Thyroid gland (tissue), 4 donors: ENCODE data around the gene BOK. TPM values are rescaled to one million over a fixed set of nuclear protein-coding genes. Genes with fewer than 3 reads are reported as not detected.

ENCODE experiments used
- DNase-seq, 2 donors: peaks; one replicate each; pipeline ENCODE4 v3.0.0-alpha.2; 2019
- H3K27ac ChIP-seq, 3 donors: fragments of 200-600 bp; sonication (generic); 1 replicate in 2 of 3; 2 replicates in 1 of 3; pipeline ENCODE4 v1.5.1; 2016 to 2019; ENCODE audit warnings: mild to moderate bottlenecking in 1 of 3, moderate library complexity in 1 of 3
- H3K27me3 ChIP-seq: fragments of 200-600 bp; sonication (generic); one replicate; pipeline ENCODE4 v1.5.1; 2019
- H3K36me3 ChIP-seq, 2 donors: fragments of 200-600 bp; sonication (generic); one replicate each; pipeline ENCODE4 v1.5.1; 2016 to 2019
- H3K4me1 ChIP-seq, 2 donors: fragments of 200-600 bp; sonication (generic); one replicate each; pipeline ENCODE4 v1.5.1; 2017 to 2019
- H3K4me3 ChIP-seq, 3 donors: fragments of 200-600 bp; sonication (generic); replicated peaks in 1 of 3; 1 replicate in 2 of 3; 2 replicates in 1 of 3; pipeline ENCODE4 v1.5.1; 2016; ENCODE audit warnings: mild to moderate bottlenecking in 1 of 3
- H3K9me3 ChIP-seq: fragments of 200-600 bp; sonication (generic); one replicate; pipeline ENCODE4 v1.5.1; 2017
- POLR2A ChIP-seq, 2 donors: fragments of 450-650 bp; IDR thresholded peaks; one replicate each; pipeline ENCODE4 v1.6.1; 2017; ENCODE audit warnings: antibody characterized with exemption in 2 of 2, mild to moderate bottlenecking in 2 of 2, moderate library complexity in 1 of 2
- WGBS, 2 donors: methylation state at CpG; one replicate each; pipeline ENCODE4 v1.1.5; 2017; 5-methylcytosine and 5-hydroxymethylcytosine counted together
- intact Hi-C: fragments of 100-400 bp; cut with DNase I; formaldehyde crosslinking; loops from one replicate; pipeline ENCODE4 v1.15.1; 2023
- total RNA-seq, 4 donors: library from RNA; depleted of rRNA; stranded (reverse); fragments of >200 nt; gene quantifications; one replicate each; pipeline ENCODE4 v1.2.3, GENCODE V29; 2016
- TF ChIP-seq, protein P1 (sequence below), 6 experiments: fragments of 200-600 bp in 3 of 6; fragments of 450-650 bp in 3 of 6; sonication (generic) in 3 of 6; IDR thresholded peaks; one replicate each; pipeline ENCODE4 v1.5.1; 2016 to 2019; ENCODE audit warnings: antibody characterized with exemption in 6 of 6, mild to moderate bottlenecking in 2 of 6, inconsistent platforms in 1 of 6, moderate library complexity in 1 of 6

BOK gene
- total RNA-seq, 4 donors from 2014 or later: 22.2 to 32.1 (median 27.0) TPM

DNA sequence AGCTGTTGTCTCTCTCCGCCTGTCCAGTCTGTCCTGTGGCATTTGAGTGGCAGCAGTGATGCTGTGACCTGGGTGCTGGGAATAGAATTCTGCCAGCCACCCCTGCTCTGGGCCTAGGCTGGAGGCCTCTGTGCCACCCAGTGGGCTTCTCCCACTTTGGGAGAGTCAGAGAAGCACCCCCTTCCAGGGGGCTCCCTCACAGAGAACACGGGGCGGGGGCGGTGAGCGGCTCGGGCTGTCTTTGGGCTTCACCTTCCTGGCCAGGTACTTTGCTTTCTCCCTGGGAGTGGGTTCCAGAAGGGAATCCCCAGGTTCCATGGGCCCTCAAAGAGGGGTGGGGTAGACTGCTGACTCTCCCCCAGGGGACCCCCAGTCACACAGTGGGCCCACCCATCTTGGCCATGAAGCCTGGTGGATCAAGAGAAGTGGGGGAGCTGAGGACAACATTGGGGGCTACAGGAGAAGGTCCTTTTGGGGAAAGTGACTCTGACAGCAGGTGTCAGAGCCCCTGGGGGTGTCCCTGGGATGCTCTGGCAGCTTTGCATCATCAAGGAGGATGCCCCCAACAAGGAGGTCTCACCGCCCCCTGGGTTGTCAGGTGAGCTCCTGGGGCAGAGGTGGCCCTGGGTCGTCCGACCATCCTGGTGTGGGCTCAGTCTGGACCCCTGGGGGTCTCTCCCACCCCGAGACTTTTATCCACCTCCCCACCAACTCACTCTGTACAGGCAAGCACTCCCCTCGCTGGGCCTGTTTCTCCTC, 18.8 kb upstream of the BOK start:
- Histone ChIP-seq H3K36me3 (no peaks in the 10 kb centered on the region), H3K9me3 (no peaks in the 10 kb centered on the region), H3K4me3 (no peak overlapping the region), H3K27ac (peak overlapping the region in 2 of 3 donors; percentile 4 to 32), H3K4me1 (peaks cover 14 to 33% of the 10 kb centered on the region in 2 donors), H3K27me3 (no peaks in the 10 kb centered on the region)
- TF ChIP-seq POLR2A (IDR thresholded peaks at IDR 0.05): no peak
- TF ChIP-seq, protein P1, sequence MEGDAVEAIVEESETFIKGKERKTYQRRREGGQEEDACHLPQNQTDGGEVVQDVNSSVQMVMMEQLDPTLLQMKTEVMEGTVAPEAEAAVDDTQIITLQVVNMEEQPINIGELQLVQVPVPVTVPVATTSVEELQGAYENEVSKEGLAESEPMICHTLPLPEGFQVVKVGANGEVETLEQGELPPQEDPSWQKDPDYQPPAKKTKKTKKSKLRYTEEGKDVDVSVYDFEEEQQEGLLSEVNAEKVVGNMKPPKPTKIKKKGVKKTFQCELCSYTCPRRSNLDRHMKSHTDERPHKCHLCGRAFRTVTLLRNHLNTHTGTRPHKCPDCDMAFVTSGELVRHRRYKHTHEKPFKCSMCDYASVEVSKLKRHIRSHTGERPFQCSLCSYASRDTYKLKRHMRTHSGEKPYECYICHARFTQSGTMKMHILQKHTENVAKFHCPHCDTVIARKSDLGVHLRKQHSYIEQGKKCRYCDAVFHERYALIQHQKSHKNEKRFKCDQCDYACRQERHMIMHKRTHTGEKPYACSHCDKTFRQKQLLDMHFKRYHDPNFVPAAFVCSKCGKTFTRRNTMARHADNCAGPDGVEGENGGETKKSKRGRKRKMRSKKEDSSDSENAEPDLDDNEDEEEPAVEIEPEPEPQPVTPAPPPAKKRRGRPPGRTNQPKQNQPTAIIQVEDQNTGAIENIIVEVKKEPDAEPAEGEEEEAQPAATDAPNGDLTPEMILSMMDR (IDR thresholded peaks at IDR 0.05): no peak
- 89 to 96% methylated on average over 7 to 8 of the region's 11 CpGs for WGBS, 2 donors
- intact Hi-C loops: no loop called here
- DNase-seq: no peak

DNA sequence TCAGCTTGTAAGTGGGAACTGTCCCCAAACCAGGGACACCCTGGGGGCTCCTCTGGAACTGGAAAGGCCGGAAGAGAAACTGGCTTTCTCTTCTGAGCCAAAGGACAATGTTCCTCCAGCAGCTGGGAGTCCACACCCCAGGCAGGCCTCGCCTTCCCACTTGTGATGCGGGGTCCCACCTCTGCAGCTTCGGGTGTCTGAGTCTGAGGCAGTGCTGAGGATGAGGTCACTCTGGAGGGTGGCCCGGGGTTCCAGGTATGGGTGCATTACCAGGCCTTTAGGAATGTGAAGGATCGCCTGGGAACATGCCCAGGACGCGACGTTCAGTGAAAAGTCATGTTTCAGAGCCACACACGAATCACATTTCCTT, 18.2 kb upstream of the BOK start:
- no peaks in the 10 kb centered on the region for H3K9me3 ChIP-seq
- H3K36me3 ChIP-seq: no peaks in the 10 kb centered on the region
- H3K27ac ChIP-seq: no peak overlapping the region
- H3K4me1 ChIP-seq: peaks cover 14 to 33% of the 10 kb centered on the region in 2 donors
- WGBS, 2 donors: 60 to 65% methylated on average over 5 to 9 of the region's 10 CpGs
- intact Hi-C loops: no loop called here
- H3K27me3 ChIP-seq: no peaks in the 10 kb centered on the region
- peak; percentile 73 to 76 for DNase-seq
- no peak for TF ChIP-seq POLR2A (IDR thresholded peaks at IDR 0.05)
- TF ChIP-seq, protein P1 (IDR thresholded peaks at IDR 0.05): no peak
- H3K4me3 ChIP-seq: peak overlapping the region in 1 of 3 donors; percentile 34

DNA sequence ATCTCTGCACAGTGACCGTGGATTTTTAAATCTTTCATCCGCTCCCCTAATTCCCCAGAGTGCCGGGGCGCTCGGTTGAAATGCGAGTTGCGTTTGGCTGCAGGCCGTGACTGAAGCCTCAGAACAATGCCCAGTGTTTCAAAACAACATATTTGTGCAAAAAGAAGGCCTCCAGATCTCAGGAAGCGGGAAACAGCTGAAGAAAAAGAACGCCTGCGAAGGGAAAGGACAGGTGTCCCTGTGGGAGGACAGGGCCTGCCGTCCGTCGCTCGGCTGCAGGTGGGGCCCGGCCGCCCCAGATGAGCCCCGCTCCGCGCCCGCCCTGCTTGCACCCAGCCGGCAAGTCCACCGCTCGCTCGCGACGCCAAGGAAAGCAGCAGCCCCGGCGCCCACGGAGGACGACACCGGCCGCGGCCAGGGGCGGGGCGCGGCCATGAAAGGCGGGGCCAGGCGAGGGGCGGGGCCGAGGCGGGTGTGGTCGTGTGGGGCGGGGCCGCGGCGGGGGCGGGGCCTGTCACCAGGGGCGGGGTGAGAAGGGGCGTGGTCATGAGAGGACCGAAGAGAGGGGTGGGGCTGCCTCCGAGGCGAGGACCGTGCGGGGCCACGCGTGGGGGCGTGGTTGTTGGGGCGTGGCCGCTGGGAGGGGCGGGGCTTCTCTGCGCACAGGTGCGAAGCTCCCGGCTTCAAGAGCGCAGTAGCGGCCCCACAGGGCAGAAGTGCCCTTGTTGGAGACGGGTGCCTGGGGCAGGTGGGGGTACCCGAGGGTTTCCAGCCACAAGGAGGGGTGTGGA, 17.6 kb upstream of the BOK start:
- Histone ChIP-seq H3K9me3 (no peaks in the 10 kb centered on the region), H3K4me1 (peaks cover 14 to 33% of the 10 kb centered on the region in 2 donors), H3K4me3 (peak overlapping the region in 1 of 3 donors; percentile 34), H3K27me3 (no peaks in the 10 kb centered on the region), H3K27ac (peak overlapping the region in 1 of 3 donors; percentile 36), H3K36me3 (no peaks in the 10 kb centered on the region)
- peak; percentile 40 to 43 for DNase-seq
- WGBS, 2 donors: 22 to 30% methylated on average over 15 to 18 of the region's 68 CpGs
- TF ChIP-seq, protein P1 (IDR thresholded peaks at IDR 0.05): no peak
- TF ChIP-seq POLR2A (IDR thresholded peaks at IDR 0.05): no peak
- intact Hi-C loops: no loop called here

DNA sequence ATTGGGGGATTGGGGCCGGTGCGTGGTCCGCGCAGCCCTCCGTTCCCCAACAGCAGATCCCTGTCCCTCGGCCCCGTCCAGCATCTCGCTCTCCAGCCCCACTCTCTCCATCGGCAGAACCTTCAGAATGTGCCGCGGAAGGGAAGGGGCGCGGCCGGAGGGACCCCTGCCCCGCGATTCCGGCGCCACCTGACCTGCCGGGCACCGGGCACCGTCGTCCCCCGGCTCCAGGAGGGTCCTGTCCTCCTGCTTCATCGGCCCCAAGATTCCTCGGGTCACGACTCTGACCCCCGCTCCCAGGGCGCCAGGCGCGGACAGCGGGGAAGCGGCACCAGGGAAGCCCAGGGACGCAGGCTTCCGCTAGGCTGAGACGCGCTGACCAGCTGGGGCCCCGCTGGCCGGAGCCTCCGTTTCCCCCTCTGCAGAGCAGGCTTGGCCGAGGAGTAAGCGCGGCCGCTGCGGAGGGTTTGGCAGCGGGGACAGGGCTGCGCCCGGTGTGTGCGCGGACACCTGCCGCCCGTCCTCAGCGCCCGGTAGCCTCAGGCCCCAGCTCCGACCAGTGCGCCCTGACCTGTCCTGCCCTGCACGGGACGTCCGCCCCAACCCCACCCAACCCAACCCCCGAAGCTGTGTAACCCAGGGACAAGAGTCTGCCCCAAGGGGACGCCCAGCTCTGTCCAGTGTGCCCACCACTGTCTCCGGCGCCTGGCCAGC, 16.8 kb upstream of the BOK start:
- WGBS, 2 donors: 26 to 83% methylated on average over 2 to 18 of the region's 62 CpGs
- Histone ChIP-seq H3K27me3 (no peaks in the 10 kb centered on the region), H3K4me1 (peaks cover 14 to 33% of the 10 kb centered on the region in 2 donors), H3K36me3 (no peaks in the 10 kb centered on the region), H3K4me3 (peak overlapping the region in 1 of 3 donors; percentile 34), H3K9me3 (no peaks in the 10 kb centered on the region), H3K27ac (no peak overlapping the region)
- no peak for TF ChIP-seq POLR2A (IDR thresholded peaks at IDR 0.05)
- TF ChIP-seq, protein P1 (IDR thresholded peaks at IDR 0.05): no peak
- no peak for DNase-seq
- intact Hi-C loops: no loop called here
